ENCODE results near the gene FUT6.

- TF ChIP-seq POLR2A (IDR thresholded peaks at IDR 0.05; ENCODE audit: low read depth, low read length) (no peak), POLR2AphosphoS5 (IDR thresholded peaks at IDR 0.05; ENCODE audit: low read depth, low read length) (no peak)
These were observed 3.9 kb upstream of the FUT6 start for GRCh38 chr19:5843295-5843927.

Measured in GM12892 (cell line).